HepG2 (cell line): ENCODE results near the gene NCOA4. TPM values are rescaled to one million over a fixed set of nuclear protein-coding genes. Genes with fewer than 3 reads are reported as not detected.

ENCODE experiments used
- AGO2 ChIP-seq: fragments of 200-400 bp; formaldehyde crosslinking; optimal IDR thresholded peaks from 2 replicates; pipeline ENCODE3; 2017; ENCODE audit warnings: mild to moderate bottlenecking, low read depth, low read length, moderate library complexity
- CREM ChIP-seq, 2 experiments: sonication (generic) in 1 of 2; formaldehyde crosslinking in 1 of 2; IDR thresholded peaks; 2 replicates each; pipeline versions ENCODE4 v1.4.0 to v1.6.1; 2016 to 2020; ENCODE audit warnings: antibody characterized with exemption in 1 of 2, mild to moderate bottlenecking in 1 of 2, missing genetic modification reagents in 1 of 2
- CTCF ChIP-seq: sonication (generic); formaldehyde crosslinking; IDR thresholded peaks from 2 replicates; pipeline ENCODE4 v1.5.0; 2020; ENCODE audit warnings: mild to moderate bottlenecking, missing genetic modification reagents, moderate library complexity
- DNMT3B ChIP-seq: conservative IDR thresholded peaks from 2 replicates; pipeline ENCODE4 v1.6.1; 2016; ENCODE audit warnings: missing biosample characterization, control low read depth
- KLF12 ChIP-seq: sonication (generic); formaldehyde crosslinking; IDR thresholded peaks from 2 replicates; pipeline ENCODE4 v1.4.0; 2020; ENCODE audit warnings: missing genetic modification reagents, borderline replicate concordance
- NONO ChIP-seq, 2 experiments: fragments of 450-650 bp in 1 of 2; sonication (generic) in 1 of 2; formaldehyde crosslinking in 1 of 2; IDR thresholded peaks in 1 of 2; conservative IDR thresholded peaks in 1 of 2; 2 replicates each; pipeline versions ENCODE4 v1.6.1 to v1.8.0; 2017 to 2022; ENCODE audit warnings: mild to moderate bottlenecking in 1 of 2, missing genetic modification reagents in 1 of 2, moderate library complexity in 1 of 2
- PAWR ChIP-seq: sonication (generic); formaldehyde crosslinking; IDR thresholded peaks from 2 replicates; pipeline ENCODE4 v1.4.0; 2020; ENCODE audit warnings: missing genetic modification reagents, mild to moderate bottlenecking, borderline replicate concordance
- U2AF2 ChIP-seq: fragments of 200-400 bp; formaldehyde crosslinking; IDR thresholded peaks from 2 replicates; pipeline ENCODE4 v1.6.1; 2017; ENCODE audit warnings: low read depth, mild to moderate bottlenecking, low read length
- XBP1 ChIP-seq: sonication (generic); formaldehyde crosslinking; IDR thresholded peaks from 2 replicates; pipeline ENCODE4 v1.5.0; 2020; ENCODE audit warnings: missing genetic modification reagents
- YEATS4 ChIP-seq: sonication (generic); formaldehyde crosslinking; IDR thresholded peaks from 2 replicates; pipeline ENCODE4 v1.4.0; 2020; ENCODE audit warnings: missing genetic modification reagents, borderline replicate concordance
- ZNF251 ChIP-seq: sonication (generic); formaldehyde crosslinking; IDR thresholded peaks from 2 replicates; pipeline ENCODE4 v1.9.0; 2021; ENCODE audit warnings: mild to moderate bottlenecking, missing genetic modification reagents
- ZNF382 ChIP-seq: sonication (generic); formaldehyde crosslinking; IDR thresholded peaks from 2 replicates; pipeline ENCODE4 v1.5.0; 2020; ENCODE audit warnings: missing genetic modification reagents, mild to moderate bottlenecking, borderline replicate concordance
- ZNF615 ChIP-seq: sonication (generic); formaldehyde crosslinking; IDR thresholded peaks from 2 replicates; pipeline ENCODE4 v1.5.0; 2020; ENCODE audit warnings: mild to moderate bottlenecking, missing genetic modification reagents, borderline replicate concordance
- ZSCAN22 ChIP-seq: sonication (generic); formaldehyde crosslinking; IDR thresholded peaks from 2 replicates; pipeline ENCODE4 v1.4.0; 2020; ENCODE audit warnings: mild to moderate bottlenecking, missing genetic modification reagents
- ZZZ3 ChIP-seq: sonication (generic); formaldehyde crosslinking; IDR thresholded peaks from 2 replicates; pipeline ENCODE4 v1.4.0; 2020; ENCODE audit warnings: missing genetic modification reagents, mild to moderate bottlenecking, borderline replicate concordance
- polyA plus RNA-seq, 8 experiments: library from polyadenylated mRNA; depleted of rRNA in 3 of 8; stranded (reverse) in 7 of 8; unstranded in 1 of 8; fragments of >200 nt; fragmentation: Illumina TruSeq in 4 of 8; extraction: Trizol in 4 of 8; gene quantifications; 2 replicates each; pipeline versions ENCODE4 v1.2.1 to v1.2.3, GENCODE V29; 2011 to 2016; ENCODE audit warnings: low read depth in 4 of 8, missing spikeins in 1 of 8, mixed read lengths in 1 of 8; ENCODE audit not compliant: insufficient read depth in 1 of 8
- total RNA-seq, 5 experiments: library from RNA; depleted of rRNA; stranded (reverse); fragments of >200 nt; fragmentation: Illumina TruSeq; extraction: Trizol; gene quantifications; 2 replicates each; pipeline ENCODE4 v1.2.3, GENCODE V29; 2016; ENCODE audit warnings: low read depth in 1 of 5
- TF ChIP-seq, protein P1 (sequence below): IDR thresholded peaks from 2 replicates; pipeline ENCODE4 v1.6.1; 2016; ENCODE audit warnings: low read depth
- TF ChIP-seq, protein P2 (sequence below): sonication (generic); formaldehyde crosslinking; IDR thresholded peaks from 2 replicates; pipeline ENCODE4 v1.5.0; 2020; ENCODE audit warnings: mild to moderate bottlenecking, missing genetic modification reagents, borderline replicate concordance

Gene NCOA4
- total and polyA plus RNA-seq, 2 of the 13 experiments (the other 11 are each of a cell fraction or from before 2014, with no cell fraction given), result 306 to 400 TPM

DNA sequence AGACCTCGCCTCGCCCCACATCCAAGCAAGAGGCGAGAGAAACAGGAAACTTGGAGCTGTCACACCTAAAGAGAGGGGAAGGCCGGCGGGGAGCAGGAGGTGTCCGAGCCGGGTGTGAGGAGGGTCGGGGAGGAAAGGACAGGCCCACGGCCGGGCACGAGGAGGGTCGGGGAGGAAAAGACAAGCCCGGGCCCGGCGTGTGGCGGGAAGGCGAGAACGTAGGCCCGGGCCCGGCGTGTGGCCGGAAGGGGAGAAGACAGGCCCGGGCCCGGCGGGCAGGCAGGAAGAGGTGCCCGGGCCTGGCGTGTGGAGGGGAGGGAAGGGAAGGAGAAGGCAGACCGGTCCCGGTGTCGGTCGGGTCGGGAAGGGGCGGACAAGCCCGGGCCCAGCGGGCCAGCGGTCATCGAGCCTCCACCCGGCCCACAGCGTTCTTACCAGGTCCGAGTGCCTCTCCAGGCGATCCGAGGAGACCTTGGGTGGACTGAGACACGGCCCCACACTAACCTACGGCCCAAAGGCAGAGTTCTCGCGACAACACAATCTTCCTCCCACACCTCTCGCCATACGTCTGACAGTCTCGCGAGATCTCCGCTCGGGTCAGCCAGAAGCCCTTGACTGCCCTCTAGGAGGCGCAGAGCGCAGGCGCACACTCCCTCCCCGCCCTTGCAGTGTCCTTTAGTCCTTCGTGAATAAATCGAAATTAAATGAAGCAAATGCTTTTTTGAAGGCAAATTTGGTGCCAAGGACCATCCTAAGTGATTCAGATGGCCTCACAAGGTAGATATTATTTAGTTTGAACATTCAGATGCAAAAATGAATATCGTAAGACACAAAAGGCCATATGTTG is at the start of gene NCOA4 (continued):
- TF ChIP-seq U2AF2 (no peak), XBP1 (CRISPR knock-in tag) (no peak), DNMT3B (CRISPR knock-in tag) (no peak), CREM (IDR thresholded peaks at IDR 0.05) (no peak), CREM (CRISPR knock-in tag; IDR thresholded peaks at IDR 0.05) (no peak), PAWR (CRISPR knock-in tag) (no peak), ZNF615 (no peak), CTCF (peak; percentile 92), ZSCAN22 (CRISPR knock-in tag) (0 out of 2 replicates have a peak, but pooled peaks have one; percentile 36), ZNF251 (CRISPR knock-in tag) (no peak), YEATS4 (CRISPR knock-in tag) (peak; percentile 52), KLF12 (peak; percentile 23; the same call in 1 of the 2 replicates), NONO (IDR thresholded peaks at IDR 0.05) (no peak), NONO (CRISPR knock-in tag; conservative IDR thresholded peaks at IDR 0.05) (0 out of 2 replicates have a peak, but pooled peaks have one; percentile 65), ZZZ3 (CRISPR knock-in tag) (peak; percentile 5; the same call in 1 of the 2 replicates), AGO2 (peak; percentile 97), ZNF382 (CRISPR knock-in tag) (no peak)
- TF ChIP-seq, protein P1, sequence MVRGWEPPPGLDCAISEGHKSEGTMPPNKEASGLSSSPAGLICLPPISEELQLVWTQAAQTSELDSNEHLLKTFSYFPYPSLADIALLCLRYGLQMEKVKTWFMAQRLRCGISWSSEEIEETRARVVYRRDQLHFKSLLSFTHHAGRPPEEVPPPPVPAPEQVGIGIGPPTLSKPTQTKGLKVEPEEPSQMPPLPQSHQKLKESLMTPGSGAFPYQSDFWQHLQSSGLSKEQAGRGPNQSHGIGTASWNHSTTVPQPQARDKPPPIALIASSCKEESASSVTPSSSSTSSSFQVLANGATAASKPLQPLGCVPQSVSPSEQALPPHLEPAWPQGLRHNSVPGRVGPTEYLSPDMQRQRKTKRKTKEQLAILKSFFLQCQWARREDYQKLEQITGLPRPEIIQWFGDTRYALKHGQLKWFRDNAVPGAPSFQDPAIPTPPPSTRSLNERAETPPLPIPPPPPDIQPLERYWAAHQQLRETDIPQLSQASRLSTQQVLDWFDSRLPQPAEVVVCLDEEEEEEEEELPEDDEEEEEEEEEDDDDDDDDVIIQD (CRISPR knock-in tag), result peak; percentile 62
- TF ChIP-seq, protein P2, sequence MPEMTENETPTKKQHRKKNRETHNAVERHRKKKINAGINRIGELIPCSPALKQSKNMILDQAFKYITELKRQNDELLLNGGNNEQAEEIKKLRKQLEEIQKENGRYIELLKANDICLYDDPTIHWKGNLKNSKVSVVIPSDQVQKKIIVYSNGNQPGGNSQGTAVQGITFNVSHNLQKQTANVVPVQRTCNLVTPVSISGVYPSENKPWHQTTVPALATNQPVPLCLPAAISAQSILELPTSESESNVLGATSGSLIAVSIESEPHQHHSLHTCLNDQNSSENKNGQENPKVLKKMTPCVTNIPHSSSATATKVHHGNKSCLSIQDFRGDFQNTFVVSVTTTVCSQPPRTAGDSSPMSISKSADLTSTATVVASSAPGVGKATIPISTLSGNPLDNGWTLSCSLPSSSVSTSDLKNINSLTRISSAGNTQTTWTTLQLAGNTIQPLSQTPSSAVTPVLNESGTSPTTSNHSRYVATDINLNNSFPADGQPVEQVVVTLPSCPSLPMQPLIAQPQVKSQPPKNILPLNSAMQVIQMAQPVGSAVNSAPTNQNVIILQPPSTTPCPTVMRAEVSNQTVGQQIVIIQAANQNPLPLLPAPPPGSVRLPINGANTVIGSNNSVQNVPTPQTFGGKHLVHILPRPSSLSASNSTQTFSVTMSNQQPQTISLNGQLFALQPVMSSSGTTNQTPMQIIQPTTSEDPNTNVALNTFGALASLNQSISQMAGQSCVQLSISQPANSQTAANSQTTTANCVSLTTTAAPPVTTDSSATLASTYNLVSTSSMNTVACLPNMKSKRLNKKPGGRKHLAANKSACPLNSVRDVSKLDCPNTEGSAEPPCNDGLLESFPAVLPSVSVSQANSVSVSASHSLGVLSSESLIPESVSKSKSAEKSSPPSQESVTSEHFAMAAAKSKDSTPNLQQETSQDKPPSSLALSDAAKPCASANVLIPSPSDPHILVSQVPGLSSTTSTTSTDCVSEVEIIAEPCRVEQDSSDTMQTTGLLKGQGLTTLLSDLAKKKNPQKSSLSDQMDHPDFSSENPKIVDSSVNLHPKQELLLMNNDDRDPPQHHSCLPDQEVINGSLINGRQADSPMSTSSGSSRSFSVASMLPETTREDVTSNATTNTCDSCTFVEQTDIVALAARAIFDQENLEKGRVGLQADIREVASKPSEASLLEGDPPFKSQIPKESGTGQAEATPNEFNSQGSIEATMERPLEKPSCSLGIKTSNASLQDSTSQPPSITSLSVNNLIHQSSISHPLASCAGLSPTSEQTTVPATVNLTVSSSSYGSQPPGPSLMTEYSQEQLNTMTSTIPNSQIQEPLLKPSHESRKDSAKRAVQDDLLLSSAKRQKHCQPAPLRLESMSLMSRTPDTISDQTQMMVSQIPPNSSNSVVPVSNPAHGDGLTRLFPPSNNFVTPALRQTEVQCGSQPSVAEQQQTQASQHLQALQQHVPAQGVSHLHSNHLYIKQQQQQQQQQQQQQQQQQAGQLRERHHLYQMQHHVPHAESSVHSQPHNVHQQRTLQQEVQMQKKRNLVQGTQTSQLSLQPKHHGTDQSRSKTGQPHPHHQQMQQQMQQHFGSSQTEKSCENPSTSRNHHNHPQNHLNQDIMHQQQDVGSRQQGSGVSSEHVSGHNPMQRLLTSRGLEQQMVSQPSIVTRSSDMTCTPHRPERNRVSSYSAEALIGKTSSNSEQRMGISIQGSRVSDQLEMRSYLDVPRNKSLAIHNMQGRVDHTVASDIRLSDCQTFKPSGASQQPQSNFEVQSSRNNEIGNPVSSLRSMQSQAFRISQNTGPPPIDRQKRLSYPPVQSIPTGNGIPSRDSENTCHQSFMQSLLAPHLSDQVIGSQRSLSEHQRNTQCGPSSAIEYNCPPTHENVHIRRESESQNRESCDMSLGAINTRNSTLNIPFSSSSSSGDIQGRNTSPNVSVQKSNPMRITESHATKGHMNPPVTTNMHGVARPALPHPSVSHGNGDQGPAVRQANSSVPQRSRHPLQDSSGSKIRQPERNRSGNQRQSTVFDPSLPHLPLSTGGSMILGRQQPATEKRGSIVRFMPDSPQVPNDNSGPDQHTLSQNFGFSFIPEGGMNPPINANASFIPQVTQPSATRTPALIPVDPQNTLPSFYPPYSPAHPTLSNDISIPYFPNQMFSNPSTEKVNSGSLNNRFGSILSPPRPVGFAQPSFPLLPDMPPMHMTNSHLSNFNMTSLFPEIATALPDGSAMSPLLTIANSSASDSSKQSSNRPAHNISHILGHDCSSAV (CRISPR knock-in tag), result no peak
